HCT116 (cell line): ENCODE results near the gene PHGDH. TPM values are rescaled to one million over a fixed set of nuclear protein-coding genes. Genes with fewer than 3 reads are reported as not detected.

Experiments
- ATAC-seq: fragments of 200-7000 bp; cut with Tn5 transposase; 2 replicates; pipeline ENCODE4 v1.9.1; 2020; ENCODE audit warnings: mild to moderate bottlenecking, moderate library complexity
- BruUV-seq: library from RNA; stranded (reverse); fragments of 400-500 nt; replicated peaks from 2 replicates; lab custom pipeline; 2021; lab: Mats Ljungman, UMichigan
- CTCF ChIA-PET: fragments of 300-600 bp; sonication (Branson Sonifier 250); formaldehyde crosslinking; loops from one replicate; lab custom pipeline; 2021; ENCODE audit warnings: antibody characterized with exemption; lab: Charles Lee
- POLR2A ChIA-PET: fragments of 300-600, 350-600 bp; sonication (Branson Sonifier 250); formaldehyde crosslinking; loops from one replicate; lab custom pipeline; 2021; ENCODE audit warnings: antibody characterized with exemption; lab: Charles Lee
- RAD21 ChIA-PET, 2 experiments: fragments of 300-600 bp; sonication (Branson Sonifier 250); formaldehyde crosslinking; loops; one replicate each; lab custom pipeline; 2023; ENCODE audit warnings: low total read pairs in 2 of 2; ENCODE audit not compliant: uncharacterized antibody in 2 of 2, unreplicated experiment in 2 of 2, low non-redundant PET in 1 of 2; lab: Charles Lee
- DNase-seq: peaks from one replicate; pipeline ENCODE4 v3.0.0-alpha.2; 2010; ENCODE audit warnings: low read depth, low spot score
- H2AFZ ChIP-seq: fragments of 200-600 bp; shearing (Covaris generic), sonication (generic); 2 replicates; pipeline ENCODE4 v1.6.1; 2017; ENCODE audit warnings: low read depth, mixed run types, mixed read lengths, antibody characterized with exemption, low read length; ENCODE audit not compliant: poor library complexity, severe bottlenecking
- H3K27ac ChIP-seq: 2 replicates; pipeline ENCODE4 v1.5.1; 2012; ENCODE audit warnings: low read depth, low read length
- H3K27me3 ChIP-seq: fragments of 200-600 bp; sonication (generic); 2 replicates; pipeline ENCODE4 v1.6.1; 2016; ENCODE audit warnings: mixed run types, low read length, mixed read lengths; ENCODE audit not compliant: insufficient read depth
- H3K36me3 ChIP-seq, 2 experiments: fragments of 200-500 bp in 1 of 2; fragments of 200-600 bp in 1 of 2; sonication (Bioruptor generic) in 1 of 2; sonication (generic) in 1 of 2; 2 replicates each; pipeline versions ENCODE4 v1.5.1 to v1.6.1; 2014 to 2016; ENCODE audit warnings: low read length in 2 of 2, inconsistent platforms in 1 of 2, mixed read lengths in 1 of 2, mixed run types in 1 of 2; ENCODE audit not compliant: insufficient read depth in 2 of 2, control insufficient read depth in 1 of 2
- H3K4me1 ChIP-seq, 2 experiments: fragments of 200-600 bp in 1 of 2; sonication (generic) in 1 of 2; 2 replicates each; pipeline versions ENCODE4 v1.5.1 to v1.6.1; 2012 to 2017; ENCODE audit warnings: low read length in 2 of 2, inconsistent platforms in 1 of 2, mild to moderate bottlenecking in 1 of 2, mixed read lengths in 1 of 2, mixed run types in 1 of 2, moderate library complexity in 1 of 2; ENCODE audit not compliant: insufficient read depth in 2 of 2, control insufficient read depth in 1 of 2
- H3K4me2 ChIP-seq: fragments of 200-600 bp; sonication (generic); 2 replicates; pipeline ENCODE4 v1.6.1; 2017; ENCODE audit warnings: mixed run types, low read length, mixed read lengths
- H3K4me3 ChIP-seq, 2 experiments: fragments of 200-600 bp in 1 of 2; sonication (generic) in 1 of 2; replicated peaks in 1 of 2; 2 replicates each; pipeline ENCODE4 v1.5.1; 2011 to 2016; ENCODE audit warnings: low read length in 2 of 2, control low read depth in 1 of 2, low read depth in 1 of 2, mild to moderate bottlenecking in 1 of 2, mixed read lengths in 1 of 2, mixed run types in 1 of 2
- H3K79me2 ChIP-seq: fragments of 200-600 bp; sonication (generic); 2 replicates; pipeline ENCODE4 v1.6.1; 2017; ENCODE audit warnings: mild to moderate bottlenecking, mixed run types, low read length, moderate library complexity, mixed read lengths; ENCODE audit not compliant: insufficient read depth
- H3K9ac ChIP-seq: fragments of 200-600 bp; sonication (generic); 2 replicates; pipeline ENCODE4 v1.6.1; 2016; ENCODE audit warnings: low read length, mixed read lengths
- H3K9me2 ChIP-seq: fragments of 200-600 bp; sonication (generic), shearing (Covaris generic); 2 replicates; pipeline ENCODE4 v1.6.1; 2017; ENCODE audit warnings: mixed run types, mild to moderate bottlenecking, moderate library complexity; ENCODE audit not compliant: insufficient read depth
- H3K9me3 ChIP-seq, 2 experiments: fragments of 200-500 bp in 1 of 2; fragments of 200-600 bp in 1 of 2; sonication (Bioruptor generic) in 1 of 2; sonication (generic) in 1 of 2; 2 replicates each; pipeline ENCODE4 v1.6.1; 2014 to 2017; ENCODE audit warnings: low read length in 2 of 2, mixed read lengths in 2 of 2, inconsistent platforms in 1 of 2, low read depth in 1 of 2, mild to moderate bottlenecking in 1 of 2, mixed run types in 1 of 2, moderate library complexity in 1 of 2; ENCODE audit not compliant: control insufficient read depth in 1 of 2, insufficient read depth in 1 of 2
- H4K20me1 ChIP-seq: fragments of 200-600 bp; sonication (generic), shearing (Covaris generic); 2 replicates; pipeline ENCODE4 v1.6.1; 2017; ENCODE audit warnings: mixed run types, mild to moderate bottlenecking, moderate library complexity; ENCODE audit not compliant: insufficient read depth
- CBX3 ChIP-seq: IDR thresholded peaks from 2 replicates; pipeline ENCODE4 v1.6.1; 2012; ENCODE audit warnings: low read depth
- EGR1 ChIP-seq: IDR thresholded peaks from 2 replicates; pipeline ENCODE4 v1.6.1; 2012; ENCODE audit warnings: low read depth
- EZH2phosphoT487 ChIP-seq: fragments of 200-600 bp; IDR thresholded peaks from 2 replicates; pipeline ENCODE4 v1.6.1; 2018; ENCODE audit warnings: antibody characterized with exemption, borderline replicate concordance
- FOSL1 ChIP-seq: IDR thresholded peaks from 2 replicates; pipeline ENCODE4 v1.6.1; 2012; ENCODE audit warnings: low read depth
- JUND ChIP-seq: IDR thresholded peaks from 2 replicates; pipeline ENCODE4 v1.6.1; 2012
- MAX ChIP-seq: IDR thresholded peaks from 2 replicates; pipeline ENCODE4 v1.6.1; 2012
- POLR2A ChIP-seq: IDR thresholded peaks from 2 replicates; pipeline ENCODE4 v1.7.0; 2011; ENCODE audit warnings: borderline replicate concordance; ENCODE audit not compliant: insufficient read depth, insufficient read length; ENCODE audit errors: extremely low read depth
- POLR2AphosphoS5 ChIP-seq: IDR thresholded peaks from 2 replicates; pipeline ENCODE4 v1.6.1; 2011; ENCODE audit warnings: mild to moderate bottlenecking, low read depth, low read length, moderate library complexity
- RAD21 ChIP-seq: IDR thresholded peaks from 2 replicates; pipeline ENCODE4 v1.6.1; 2012; ENCODE audit warnings: low read depth, mild to moderate bottlenecking
- REST ChIP-seq: IDR thresholded peaks from 2 replicates; pipeline ENCODE4 v1.6.1; 2012; ENCODE audit warnings: low read depth
- SP1 ChIP-seq: IDR thresholded peaks from 2 replicates; pipeline ENCODE4 v1.6.1; 2012; ENCODE audit warnings: low read depth
- SRF ChIP-seq: IDR thresholded peaks from 2 replicates; pipeline ENCODE4 v1.6.1; 2012; ENCODE audit warnings: low read depth
- YY1 ChIP-seq: IDR thresholded peaks from 2 replicates; pipeline ENCODE4 v1.6.1; 2011; ENCODE audit warnings: low read length, low read depth, moderate library complexity, mild to moderate bottlenecking; ENCODE audit not compliant: insufficient replicate concordance; ENCODE audit errors: extremely low read depth
- ZFX ChIP-seq: fragments of 450-650 bp; IDR thresholded peaks from 2 replicates; pipeline ENCODE4 v1.6.1; 2017
- ZNF274 ChIP-seq: fragments of 200-500 bp; sonication (Bioruptor generic); IDR thresholded peaks from 2 replicates; pipeline ENCODE4 v1.6.1; 2014; ENCODE audit warnings: mild to moderate bottlenecking, low read depth, low read length, inconsistent platforms
- intact Hi-C: fragments of 100-400 bp; cut with micrococcal nuclease; formaldehyde crosslinking; loops from 2 replicates; pipeline ENCODE4 v1.10.0; 2022
- total RNA-seq: library from RNA; stranded (reverse); gene quantifications from one replicate; pipeline ENCODE4 v1.2.1, GENCODE V29; 2021; ENCODE audit not compliant: unreplicated experiment

PHGDH gene
- total RNA-seq, 1 experiment from 2014 or later, result 187 TPM

GRCh38 chr1:119745034-119745433 lies 33.3 kb downstream of the PHGDH start:
- no peaks in the 10 kb centered on the region for H3K27me3 ChIP-seq
- no peak overlapping the region for H3K4me2 ChIP-seq
- no peaks in the 10 kb centered on the region for H3K4me1 ChIP-seq
- no TSS peak for BruUV-seq
- no peak overlapping the region for H2AFZ ChIP-seq
- DNase-seq, result no peak
- RAD21 ChIA-PET, result no interaction called here
- no peak overlapping the region for H3K27ac ChIP-seq
- no peak for TF ChIP-seq YY1
- CTCF ChIA-PET, result interaction anchor here (1.0 kb wide), 1 partner anchor 63 kb away, joined by 3 read pairs; no protein-coding TSS in a partner anchor
- intact Hi-C loops, result no loop called here
- H3K4me3 ChIP-seq, result no peak overlapping the region
- no peak for ATAC-seq
- no peaks in the 10 kb centered on the region for H3K9me3 ChIP-seq
- POLR2A ChIA-PET, result no interaction called here
- H3K9me2 ChIP-seq, result no peaks in the 10 kb centered on the region
- H3K9ac ChIP-seq, result no peak overlapping the region
- H3K36me3 ChIP-seq, result no peaks in the 10 kb centered on the region; a peak in 1 of 4 replicates
- no peaks in the 10 kb centered on the region for H3K79me2 ChIP-seq
- no peaks in the 10 kb centered on the region for H4K20me1 ChIP-seq

- Histone ChIP-seq H3K4me3 (no peak overlapping the region), H3K9ac (no peak overlapping the region), H3K9me2 (no peaks in the 10 kb centered on the region), H3K4me1 (no peaks in the 10 kb centered on the region), H3K4me2 (no peak overlapping the region), H4K20me1 (no peaks in the 10 kb centered on the region), H3K27ac (no peak overlapping the region), H3K36me3 (no peaks in the 10 kb centered on the region; a peak in 1 of 4 replicates), H2AFZ (no peak overlapping the region), H3K27me3 (no peaks in the 10 kb centered on the region), H3K79me2 (no peaks in the 10 kb centered on the region), H3K9me3 (no peaks in the 10 kb centered on the region)
- DNase-seq, result no peak
- BruUV-seq, result no TSS peak
- POLR2A ChIA-PET, result no interaction called here
- ATAC-seq, result no peak
- intact Hi-C loops, result no loop called here
- CTCF ChIA-PET, result no interaction called here
- RAD21 ChIA-PET, result no interaction called here
- no peak for TF ChIP-seq REST
- TF ChIP-seq RAD21, result no peak
- TF ChIP-seq SRF, result no peak
- TF ChIP-seq EZH2phosphoT487, result no peak
- no peak for TF ChIP-seq ZNF274
- TF ChIP-seq FOSL1, result no peak
- TF ChIP-seq MAX, result no peak
- no peak for TF ChIP-seq CBX3
- no peak for TF ChIP-seq EGR1
- TF ChIP-seq POLR2A, result no peak
- TF ChIP-seq ZFX, result no peak
- TF ChIP-seq YY1, result no peak
- TF ChIP-seq POLR2AphosphoS5, result no peak
- no peak for TF ChIP-seq JUND
- no peak for TF ChIP-seq SP1
These were observed 35.7 kb downstream of the PHGDH start for GRCh38 chr1:119747451-119747850.
